ENCODE measurements around the gene GADD45GIP1.

The GADD45GIP1 gene

GRCh38 chr19:12997967-12998940 lies 41.2 kb upstream of the GADD45GIP1 start:
- TF ChIP-seq TAF1 (IDR thresholded peaks at IDR 0.05; ENCODE audit: low read depth, low read length): no peak
- no peak for DNase-seq (ENCODE audit: insufficient read length, low spot score)
- no peak for FAIRE-seq

GRCh38 chr19:12997179-12997966 lies 40.4 kb upstream of the GADD45GIP1 start:
- TF ChIP-seq POLR2AphosphoS5 (IDR thresholded peaks at IDR 0.05; ENCODE audit: low read depth, low read length) (no peak), SPI1 (IDR thresholded peaks at IDR 0.05; ENCODE audit: low read depth, low read length) (no peak), POU2F2 (IDR thresholded peaks at IDR 0.05; ENCODE audit: low read depth, low read length) (no peak), PAX5 (IDR thresholded peaks at IDR 0.05; ENCODE audit: insufficient read depth, low read length, severe bottlenecking) (no peak)
- FAIRE-seq (no peak), DNase-seq (ENCODE audit: insufficient read length, low spot score) (no peak)

- no peak for TF ChIP-seq POU2F2 (IDR thresholded peaks at IDR 0.05; ENCODE audit: low read depth, low read length)
- TF ChIP-seq POLR2AphosphoS5 (IDR thresholded peaks at IDR 0.05; ENCODE audit: low read depth, low read length): no peak
- no peak for TF ChIP-seq PAX5 (IDR thresholded peaks at IDR 0.05; ENCODE audit: insufficient read depth, low read length, severe bottlenecking)
- no peak for TF ChIP-seq POLR2A (IDR thresholded peaks at IDR 0.05; ENCODE audit: low read depth, low read length)
- no peak for TF ChIP-seq SPI1 (IDR thresholded peaks at IDR 0.05; ENCODE audit: low read depth, low read length)
- TF ChIP-seq TAF1 (IDR thresholded peaks at IDR 0.05; ENCODE audit: low read depth, low read length): no peak
- FAIRE-seq (no peak), DNase-seq (ENCODE audit: insufficient read length, low spot score) (no peak)
Observed at GRCh38 chr19:12996406-12997094, 39.5 kb upstream of the GADD45GIP1 start.

GRCh38 chr19:12995596-12996405 lies 38.8 kb upstream of the GADD45GIP1 start:
- TF ChIP-seq SPI1 (IDR thresholded peaks at IDR 0.05; ENCODE audit: low read depth, low read length) (no peak), TAF1 (IDR thresholded peaks at IDR 0.05; ENCODE audit: low read depth, low read length) (no peak), POLR2A (IDR thresholded peaks at IDR 0.05; ENCODE audit: low read depth, low read length) (no peak), POU2F2 (IDR thresholded peaks at IDR 0.05; ENCODE audit: low read depth, low read length) (no peak), PAX5 (IDR thresholded peaks at IDR 0.05; ENCODE audit: insufficient read depth, low read length, severe bottlenecking) (no peak), POLR2AphosphoS5 (IDR thresholded peaks at IDR 0.05; ENCODE audit: low read depth, low read length) (no peak)
- no peak for FAIRE-seq
- peak; percentile 71 for DNase-seq (ENCODE audit: insufficient read length, low spot score)

- peak; percentile 91 for FAIRE-seq
- peak; percentile 71 for DNase-seq (ENCODE audit: insufficient read length, low spot score)
- TF ChIP-seq SPI1 (IDR thresholded peaks at IDR 0.05; ENCODE audit: low read depth, low read length) (no peak), PAX5 (IDR thresholded peaks at IDR 0.05; ENCODE audit: insufficient read depth, low read length, severe bottlenecking) (no peak), POLR2AphosphoS5 (IDR thresholded peaks at IDR 0.05; ENCODE audit: low read depth, low read length) (no peak), POLR2A (IDR thresholded peaks at IDR 0.05; ENCODE audit: low read depth, low read length) (no peak), TAF1 (IDR thresholded peaks at IDR 0.05; ENCODE audit: low read depth, low read length) (no peak), POU2F2 (IDR thresholded peaks at IDR 0.05; ENCODE audit: low read depth, low read length) (no peak)
Observed at GRCh38 chr19:12994701-12995595, 37.9 kb upstream of the GADD45GIP1 start, which contains the start of gene NFIX. Gene NFIX (plus strand): TSS chr19:12995475. CDS start chr19:12995838, 363 bp downstream.

- TF ChIP-seq POLR2AphosphoS5 (IDR thresholded peaks at IDR 0.05; ENCODE audit: low read depth, low read length) (no peak), POLR2A (IDR thresholded peaks at IDR 0.05; ENCODE audit: low read depth, low read length) (no peak), PAX5 (IDR thresholded peaks at IDR 0.05; ENCODE audit: insufficient read depth, low read length, severe bottlenecking) (no peak), TAF1 (IDR thresholded peaks at IDR 0.05; ENCODE audit: low read depth, low read length) (no peak), SPI1 (IDR thresholded peaks at IDR 0.05; ENCODE audit: low read depth, low read length) (no peak), POU2F2 (IDR thresholded peaks at IDR 0.05; ENCODE audit: low read depth, low read length) (no peak)
- FAIRE-seq (no peak), DNase-seq (ENCODE audit: insufficient read length, low spot score) (no peak)
Observed at GRCh38 chr19:12993562-12993961, 36.5 kb upstream of the GADD45GIP1 start.

- DNase-seq (ENCODE audit: insufficient read length, low spot score) (no peak), FAIRE-seq (no peak)
- TF ChIP-seq POLR2A (IDR thresholded peaks at IDR 0.05; ENCODE audit: low read depth, low read length) (no peak), SPI1 (IDR thresholded peaks at IDR 0.05; ENCODE audit: low read depth, low read length) (no peak), TAF1 (IDR thresholded peaks at IDR 0.05; ENCODE audit: low read depth, low read length) (no peak), PAX5 (IDR thresholded peaks at IDR 0.05; ENCODE audit: insufficient read depth, low read length, severe bottlenecking) (no peak), POU2F2 (IDR thresholded peaks at IDR 0.05; ENCODE audit: low read depth, low read length) (no peak), POLR2AphosphoS5 (IDR thresholded peaks at IDR 0.05; ENCODE audit: low read depth, low read length) (no peak)
Observed at GRCh38 chr19:12992729-12993128, 35.7 kb upstream of the GADD45GIP1 start.

- no peak for DNase-seq (ENCODE audit: insufficient read length, low spot score)
- no peak for FAIRE-seq
- TF ChIP-seq TAF1 (IDR thresholded peaks at IDR 0.05; ENCODE audit: low read depth, low read length) (no peak), SPI1 (IDR thresholded peaks at IDR 0.05; ENCODE audit: low read depth, low read length) (no peak), POLR2A (IDR thresholded peaks at IDR 0.05; ENCODE audit: low read depth, low read length) (no peak), PAX5 (IDR thresholded peaks at IDR 0.05; ENCODE audit: insufficient read depth, low read length, severe bottlenecking) (no peak), POU2F2 (IDR thresholded peaks at IDR 0.05; ENCODE audit: low read depth, low read length) (no peak), POLR2AphosphoS5 (IDR thresholded peaks at IDR 0.05; ENCODE audit: low read depth, low read length) (no peak)
Observed at GRCh38 chr19:12991296-12991695, 34.3 kb upstream of the GADD45GIP1 start.

All from GM12891 (cell line).